Tongue (tissue), 2 donors: Measurements from ENCODE around the gene PRRC2B. TPM values are rescaled to one million over a fixed set of nuclear protein-coding genes. Genes with fewer than 3 reads are reported as not detected.
"Not testable (repeated sequence)": the region's sequence is repeated elsewhere in the genome, so short reads cannot be mapped to it uniquely, and the experiment has no call there.

ENCODE experiments used
- DNase-seq: peaks from one replicate; pipeline ENCODE4 v3.0.0-alpha.2; 2015
- total RNA-seq: library from RNA; depleted of rRNA; stranded (reverse); fragments of >200 nt; gene quantifications from one replicate; pipeline ENCODE4 v1.2.3, GENCODE V29; 2014

Gene PRRC2B
- total RNA-seq, 1 donor from 2014 or later = 111 TPM

DNA sequence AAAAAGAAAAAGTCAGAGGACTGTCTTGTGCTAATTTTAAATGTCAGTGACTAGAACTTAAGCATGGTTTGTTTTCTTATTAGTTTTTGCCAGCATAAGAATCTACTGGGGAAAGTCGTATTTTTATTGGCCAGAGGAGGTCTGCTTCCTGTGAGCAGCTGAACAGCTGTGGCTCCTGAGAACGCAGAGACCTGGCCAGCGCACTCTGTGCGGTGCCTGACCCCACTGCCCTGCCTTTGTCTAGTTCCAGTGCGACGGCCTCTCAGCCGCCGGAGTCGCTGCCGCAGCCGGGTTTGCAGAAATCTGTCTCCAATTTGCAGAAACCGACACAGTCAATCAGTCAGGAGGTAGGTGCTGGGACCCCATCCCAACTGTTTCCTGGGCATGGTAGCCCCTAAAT lies 42.5 kb downstream of the PRRC2B start:
- no peak for DNase-seq

GRCh38 chr9:131436865-131437271 lies 43.0 kb downstream of the PRRC2B start:
- DNase-seq = no peak

- no peak for DNase-seq
Measured at GRCh38 chr9:131438190-131438589, 44.3 kb downstream of the PRRC2B start.

- DNase-seq = no peak
Measured at GRCh38 chr9:131439224-131439623, 45.3 kb downstream of the PRRC2B start.

DNA sequence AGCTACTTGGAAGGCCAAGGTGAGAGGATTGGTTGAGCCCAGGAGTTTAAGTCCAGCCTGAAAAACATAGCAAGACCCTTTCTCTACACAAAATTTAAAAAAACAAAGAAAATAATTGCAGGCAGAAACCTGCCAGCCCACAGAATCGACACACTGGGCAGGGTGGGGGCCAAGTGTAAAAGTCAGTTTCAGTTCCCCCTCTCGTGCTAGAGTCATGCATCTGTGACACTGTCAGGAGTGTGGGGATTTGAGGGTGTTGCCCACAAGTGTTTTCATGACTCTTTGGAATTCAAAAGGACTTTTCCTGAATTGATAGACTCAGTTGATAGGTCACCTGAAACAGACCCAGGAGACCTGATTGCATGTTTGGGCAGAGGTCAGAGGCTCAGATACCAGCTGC lies 47.6 kb downstream of the PRRC2B start:
- no peak for DNase-seq

DNA sequence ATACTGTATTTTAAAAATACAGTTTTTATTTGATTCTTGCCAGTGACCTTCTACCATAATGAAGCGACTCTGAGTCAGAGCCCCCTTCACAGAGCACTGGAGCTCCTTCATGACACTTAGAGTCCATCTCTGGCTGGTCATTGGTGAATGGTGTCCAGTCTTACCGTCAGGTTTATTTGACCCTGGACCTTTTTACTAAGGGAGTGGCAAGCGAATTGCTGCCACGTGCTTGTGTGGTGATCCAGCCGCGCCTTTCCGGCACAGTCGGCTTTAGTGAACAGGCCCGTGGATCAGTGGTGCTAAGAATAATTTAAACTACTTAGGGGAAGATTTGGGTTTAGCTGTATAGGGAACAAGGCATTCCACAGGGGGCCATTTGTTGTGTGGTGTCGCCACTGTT lies 48.5 kb downstream of the PRRC2B start:
- no peak for DNase-seq

DNA sequence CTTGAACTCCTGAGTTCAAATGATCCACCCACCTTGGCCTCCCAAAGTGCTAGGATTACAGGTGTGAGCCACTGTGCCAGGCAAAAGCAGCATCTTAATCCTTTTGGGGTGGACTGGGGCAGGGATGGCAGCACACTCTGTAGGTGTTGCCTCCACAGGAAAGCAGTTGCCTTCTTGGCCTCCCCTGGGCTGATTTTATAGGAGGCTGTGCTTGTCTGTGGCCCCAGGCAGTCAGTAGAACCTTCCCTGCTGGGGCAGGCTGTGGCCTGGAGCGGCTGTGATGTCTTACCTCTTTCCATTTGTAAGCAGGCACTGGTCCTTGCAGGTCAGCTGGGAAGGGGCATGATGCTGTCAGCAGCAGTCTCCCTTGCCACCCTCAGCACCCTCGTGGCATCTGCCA lies 49.8 kb downstream of the PRRC2B start:
- no peak for DNase-seq

- DNase-seq = no peak
Measured at GRCh38 chr9:131446276-131446675, 52.4 kb downstream of the PRRC2B start.

DNA sequence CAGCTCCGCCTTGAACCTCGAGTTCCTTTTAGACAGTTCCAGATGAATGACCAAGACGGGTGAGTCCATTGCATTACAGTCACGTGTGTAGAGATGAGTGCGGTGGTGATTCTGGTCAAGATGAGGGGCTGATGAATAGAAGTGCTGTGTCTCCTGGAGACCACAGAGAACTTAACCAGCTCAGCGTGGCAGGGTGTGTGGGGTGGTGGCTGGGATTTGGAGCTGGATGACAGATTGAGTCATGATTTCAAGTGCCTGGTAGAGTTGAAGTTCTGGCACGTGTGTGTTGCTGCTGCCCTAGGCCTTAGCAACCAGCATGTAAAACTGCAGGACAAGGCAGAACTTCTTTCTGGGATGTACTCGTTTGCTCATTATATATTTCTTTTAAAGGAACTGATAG lies 53.3 kb downstream of the PRRC2B start:
- no peak for DNase-seq

DNA sequence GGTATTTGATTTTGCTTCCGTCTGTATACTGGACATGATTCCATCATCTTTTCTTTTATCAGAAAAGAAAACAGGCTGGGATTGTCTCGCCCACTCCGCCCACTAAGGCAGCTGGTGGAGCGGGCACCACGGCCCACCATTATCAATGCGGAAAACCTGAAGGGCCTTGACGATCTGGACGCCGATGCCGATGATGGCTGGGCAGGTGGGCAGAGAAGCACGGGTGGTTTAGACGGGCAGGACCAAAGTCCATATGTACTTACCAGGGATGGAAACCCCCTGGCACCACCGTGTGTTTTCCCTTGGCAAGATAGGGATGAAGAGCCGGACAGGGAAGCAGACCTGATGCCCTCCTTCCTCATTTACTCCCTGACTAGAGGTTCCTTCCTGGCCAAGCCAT lies 53.7 kb downstream of the PRRC2B start:
- no peak for DNase-seq

DNA sequence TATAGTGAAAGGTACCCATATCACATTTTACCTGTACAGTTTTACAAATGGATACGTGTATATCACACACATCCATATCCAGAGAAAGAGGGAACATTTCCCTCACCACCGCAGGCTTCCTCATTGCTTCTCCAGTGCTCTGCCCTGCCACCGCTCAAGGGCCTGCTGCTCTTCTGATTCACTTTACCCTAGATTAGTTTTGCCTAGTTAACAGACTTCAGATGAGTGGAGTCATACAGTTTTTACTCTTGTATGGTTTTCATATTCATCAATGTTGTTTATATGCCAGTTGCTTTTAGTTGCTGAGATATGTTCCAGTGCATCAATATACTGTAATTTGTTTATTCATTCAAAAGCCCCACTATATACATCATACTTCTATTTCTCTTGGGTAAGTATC lies 54.9 kb downstream of the PRRC2B start:
- DNase-seq = no peak

DNA sequence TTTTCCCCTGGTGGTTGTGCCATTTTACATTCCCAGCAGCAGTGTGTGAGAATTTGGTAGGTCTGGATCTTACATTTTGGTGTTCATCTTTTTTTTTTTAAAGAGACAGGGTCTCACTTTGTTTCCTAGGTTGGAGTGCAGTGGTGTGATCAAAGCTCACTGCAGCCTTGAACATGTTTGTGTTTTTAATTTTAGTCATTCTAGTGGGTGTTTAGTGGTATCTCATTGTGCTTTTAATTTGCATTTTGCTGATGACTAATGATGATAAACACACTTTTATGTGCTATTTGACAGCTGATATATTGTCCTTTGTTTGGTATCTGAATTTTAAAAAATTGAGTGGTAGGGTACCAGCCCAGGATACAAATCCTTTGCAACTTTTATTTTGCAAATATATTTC lies 55.4 kb downstream of the PRRC2B start:
- no peak for DNase-seq

- DNase-seq = no peak
Measured at GRCh38 chr9:131454028-131454427, 60.1 kb downstream of the PRRC2B start.

GRCh38 chr9:131455655-131456054 lies 61.8 kb downstream of the PRRC2B start:
- not testable (repeated sequence) for DNase-seq

- DNase-seq = no peak
Measured at GRCh38 chr9:131457746-131458145, 63.9 kb downstream of the PRRC2B start.

GRCh38 chr9:131459056-131459455 lies 65.2 kb downstream of the PRRC2B start:
- no peak for DNase-seq

DNA sequence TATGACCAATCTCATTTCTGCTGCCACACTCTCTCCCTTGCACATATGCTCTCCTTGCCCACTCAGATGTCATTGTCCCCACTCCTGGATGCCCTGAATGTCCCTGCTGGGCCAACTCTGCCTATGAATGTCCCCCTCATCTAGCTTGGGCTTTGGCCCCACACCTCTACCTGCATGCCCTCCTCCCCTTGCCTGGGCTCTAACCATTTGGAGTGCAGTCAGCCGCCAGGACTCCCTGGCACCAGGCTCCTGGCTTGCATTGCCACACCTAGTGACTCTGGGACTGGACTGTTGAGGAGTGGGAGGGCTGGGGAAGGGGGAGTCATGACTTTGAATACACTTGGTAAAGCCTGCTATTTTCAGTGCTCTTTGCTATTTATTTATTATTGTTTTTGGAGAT lies 67.3 kb downstream of the PRRC2B start:
- DNase-seq = no peak

DNA sequence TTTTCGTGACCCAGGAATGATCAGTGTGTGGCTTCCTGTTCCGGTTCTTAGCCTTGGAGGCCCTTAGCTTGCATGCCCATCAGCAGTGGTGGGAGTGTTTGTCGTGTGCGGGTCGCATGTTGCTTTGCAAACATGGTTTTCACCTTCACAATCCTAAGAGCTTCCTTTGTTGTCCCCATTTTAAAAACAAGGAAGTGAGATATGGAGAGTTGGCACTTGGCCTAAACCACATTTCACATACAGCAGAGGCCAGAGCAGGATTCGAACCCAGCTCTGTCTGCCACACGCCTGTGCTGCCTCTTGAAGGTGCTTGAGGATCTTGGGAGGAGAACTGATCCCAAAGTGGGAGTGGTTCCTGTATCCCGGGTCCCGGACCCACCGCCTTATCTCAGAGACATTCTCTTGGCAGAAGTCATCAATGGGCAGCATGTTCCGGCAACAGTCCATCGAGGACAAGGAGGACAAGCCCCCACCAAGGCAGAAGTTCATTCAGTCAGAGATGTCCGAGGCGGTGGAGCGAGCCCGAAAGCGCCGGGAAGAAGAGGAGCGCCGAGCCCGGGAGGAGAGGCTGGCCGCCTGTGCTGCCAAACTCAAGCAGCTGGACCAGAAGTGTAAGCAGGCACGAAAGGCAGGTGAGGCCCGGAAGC lies 70.6 kb downstream of the PRRC2B start:
- no peak for DNase-seq

DNA sequence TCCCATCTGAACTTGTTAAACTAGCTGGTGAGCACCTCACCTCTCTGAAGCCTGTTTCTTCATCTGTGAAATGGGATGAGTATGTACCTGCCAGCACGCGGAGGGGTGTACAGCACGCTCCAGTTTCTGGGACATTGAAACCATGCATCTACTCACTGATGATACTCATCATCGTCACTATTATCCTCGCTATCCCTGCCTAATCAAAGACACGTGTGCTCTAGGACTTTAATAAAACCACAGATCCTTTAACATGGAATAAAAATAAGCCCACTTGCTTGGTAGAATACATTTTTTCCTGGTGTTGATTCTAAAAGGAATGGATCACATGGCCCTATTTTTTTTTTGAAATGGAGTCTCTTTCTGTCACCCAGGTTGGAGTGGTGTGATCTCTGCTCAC lies 71.5 kb downstream of the PRRC2B start:
- no peak for DNase-seq

- DNase-seq = peak; percentile 12
Measured at GRCh38 chr9:131467214-131467935, 73.5 kb downstream of the PRRC2B start.

DNA sequence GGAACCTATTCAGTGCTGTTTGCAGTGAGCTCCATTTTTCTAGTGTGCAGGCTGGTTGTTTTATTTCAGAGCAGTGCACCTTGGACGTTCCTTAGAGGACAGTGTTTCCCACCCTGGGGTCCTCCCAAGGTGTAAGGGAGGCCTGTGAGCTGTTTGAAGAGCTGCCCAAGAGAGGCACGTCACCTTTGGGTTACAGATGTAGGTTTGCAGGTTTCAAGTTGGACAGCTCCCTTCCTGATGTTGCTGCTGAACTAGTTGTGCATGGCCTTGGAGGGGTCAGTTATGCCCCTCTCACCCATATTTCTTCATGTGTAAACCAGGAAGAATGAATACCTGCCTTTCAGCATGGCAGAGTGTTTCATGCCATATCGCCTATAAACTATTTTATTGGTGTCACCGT lies 74.1 kb downstream of the PRRC2B start:
- no peak for DNase-seq

DNA sequence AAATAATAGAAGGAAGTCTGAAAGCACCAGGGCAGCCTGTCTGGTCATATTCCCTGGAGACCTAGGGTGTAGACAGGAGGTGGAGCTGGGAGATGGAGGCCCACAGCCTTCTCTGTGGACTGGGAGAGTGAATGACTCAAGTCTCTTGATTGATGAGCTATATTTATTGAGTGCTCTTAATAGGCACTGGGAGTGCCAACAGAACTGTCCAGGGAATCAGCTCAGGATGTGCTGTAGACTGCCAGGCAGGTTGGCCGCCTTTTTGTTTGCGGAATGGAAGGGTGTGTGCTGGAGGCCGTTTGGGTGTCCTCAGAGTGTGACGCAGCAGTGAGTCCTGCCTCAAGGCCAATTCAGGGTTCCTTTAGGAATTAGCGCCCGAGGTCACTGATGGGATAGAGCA lies 75.5 kb downstream of the PRRC2B start:
- no peak for DNase-seq

- no peak for DNase-seq
Measured at GRCh38 chr9:131469951-131470350, 76.1 kb downstream of the PRRC2B start.

DNA sequence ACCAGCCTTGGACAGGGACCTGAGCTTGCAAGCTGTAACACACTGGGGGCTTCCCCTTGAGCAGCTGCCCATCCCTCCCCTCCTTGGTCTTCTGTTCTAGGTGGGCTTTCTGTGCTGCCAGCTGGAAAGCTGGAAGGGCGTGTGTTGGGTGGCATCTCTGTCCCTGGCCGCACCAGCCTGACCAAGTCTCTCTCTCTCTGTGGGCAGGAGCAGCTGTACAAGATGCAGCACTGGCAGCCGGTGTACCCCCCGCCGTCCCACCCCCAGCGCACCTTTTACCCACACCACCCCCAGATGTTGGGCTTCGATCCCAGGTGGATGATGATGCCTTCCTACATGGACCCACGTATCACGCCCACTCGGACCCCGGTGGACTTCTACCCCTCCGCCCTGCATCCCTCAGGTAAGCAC lies 76.7 kb downstream of the PRRC2B start:
- no peak for DNase-seq
